ENCODE results near the gene MYO7B. TPM values are rescaled to one million over a fixed set of nuclear protein-coding genes. Genes with fewer than 3 reads are reported as not detected.

The MYO7B gene
- total RNA-seq, 1 donor from 2014 or later = 0.02 TPM

DNA sequence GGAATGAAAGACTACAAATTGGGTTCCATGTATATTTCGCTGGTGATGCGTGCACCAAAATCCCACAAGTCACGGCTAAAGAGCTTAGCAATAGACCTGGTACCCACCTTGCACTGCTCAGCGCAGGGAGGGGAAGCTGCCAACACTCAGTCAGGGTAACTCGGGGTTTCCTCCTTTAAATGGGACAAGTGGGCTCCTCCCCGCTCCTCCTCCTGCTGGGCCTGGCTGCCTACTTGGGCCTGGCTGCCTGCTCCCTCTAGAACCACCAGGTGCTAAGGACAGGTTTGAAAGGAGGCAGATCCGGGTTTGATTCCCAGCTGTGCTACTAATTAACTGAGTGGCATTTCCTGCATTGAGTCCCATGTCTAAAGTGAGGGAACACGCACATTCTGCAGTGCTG lies 23.4 kb downstream of the MYO7B start:
- H3K4me3 Mint-ChIP-seq (ENCODE audit: unreplicated experiment) = no peak overlapping the region
- H3K9me3 Mint-ChIP-seq (ENCODE audit: low read depth) = peaks cover 23% of the 10 kb centered on the region
- TF ChIP-seq, protein P1, sequence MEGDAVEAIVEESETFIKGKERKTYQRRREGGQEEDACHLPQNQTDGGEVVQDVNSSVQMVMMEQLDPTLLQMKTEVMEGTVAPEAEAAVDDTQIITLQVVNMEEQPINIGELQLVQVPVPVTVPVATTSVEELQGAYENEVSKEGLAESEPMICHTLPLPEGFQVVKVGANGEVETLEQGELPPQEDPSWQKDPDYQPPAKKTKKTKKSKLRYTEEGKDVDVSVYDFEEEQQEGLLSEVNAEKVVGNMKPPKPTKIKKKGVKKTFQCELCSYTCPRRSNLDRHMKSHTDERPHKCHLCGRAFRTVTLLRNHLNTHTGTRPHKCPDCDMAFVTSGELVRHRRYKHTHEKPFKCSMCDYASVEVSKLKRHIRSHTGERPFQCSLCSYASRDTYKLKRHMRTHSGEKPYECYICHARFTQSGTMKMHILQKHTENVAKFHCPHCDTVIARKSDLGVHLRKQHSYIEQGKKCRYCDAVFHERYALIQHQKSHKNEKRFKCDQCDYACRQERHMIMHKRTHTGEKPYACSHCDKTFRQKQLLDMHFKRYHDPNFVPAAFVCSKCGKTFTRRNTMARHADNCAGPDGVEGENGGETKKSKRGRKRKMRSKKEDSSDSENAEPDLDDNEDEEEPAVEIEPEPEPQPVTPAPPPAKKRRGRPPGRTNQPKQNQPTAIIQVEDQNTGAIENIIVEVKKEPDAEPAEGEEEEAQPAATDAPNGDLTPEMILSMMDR (IDR thresholded peaks at IDR 0.05) = no peak
- peaks cover 4% of the 10 kb centered on the region for H3K4me1 Mint-ChIP-seq (ENCODE audit: low read depth)
- DNase-seq (ENCODE audit: low spot score) = peak; percentile 54
- peaks cover 11% of the 10 kb centered on the region for H3K36me3 Mint-ChIP-seq (ENCODE audit: low read depth)
- H3K27me3 Mint-ChIP-seq (ENCODE audit: low read depth) = peaks cover 28% of the 10 kb centered on the region
- H3K27ac Mint-ChIP-seq (ENCODE audit: unreplicated experiment) = no peak overlapping the region

- Mint-ChIP-seq H3K36me3 (ENCODE audit: low read depth) (peaks cover 11% of the 10 kb centered on the region), H3K4me3 (ENCODE audit: unreplicated experiment) (no peak overlapping the region), H3K27me3 (ENCODE audit: low read depth) (peaks cover 25% of the 10 kb centered on the region), H3K4me1 (ENCODE audit: low read depth) (peaks cover 4% of the 10 kb centered on the region), H3K27ac (ENCODE audit: unreplicated experiment) (no peak overlapping the region), H3K9me3 (ENCODE audit: low read depth) (peaks cover 23% of the 10 kb centered on the region)
- TF ChIP-seq, protein P1 (IDR thresholded peaks at IDR 0.05) = no peak
- DNase-seq (ENCODE audit: low spot score) = peak; percentile 30
These were observed 24.0 kb downstream of the MYO7B start for GRCh38 chr2:127559454-127559853.

DNA sequence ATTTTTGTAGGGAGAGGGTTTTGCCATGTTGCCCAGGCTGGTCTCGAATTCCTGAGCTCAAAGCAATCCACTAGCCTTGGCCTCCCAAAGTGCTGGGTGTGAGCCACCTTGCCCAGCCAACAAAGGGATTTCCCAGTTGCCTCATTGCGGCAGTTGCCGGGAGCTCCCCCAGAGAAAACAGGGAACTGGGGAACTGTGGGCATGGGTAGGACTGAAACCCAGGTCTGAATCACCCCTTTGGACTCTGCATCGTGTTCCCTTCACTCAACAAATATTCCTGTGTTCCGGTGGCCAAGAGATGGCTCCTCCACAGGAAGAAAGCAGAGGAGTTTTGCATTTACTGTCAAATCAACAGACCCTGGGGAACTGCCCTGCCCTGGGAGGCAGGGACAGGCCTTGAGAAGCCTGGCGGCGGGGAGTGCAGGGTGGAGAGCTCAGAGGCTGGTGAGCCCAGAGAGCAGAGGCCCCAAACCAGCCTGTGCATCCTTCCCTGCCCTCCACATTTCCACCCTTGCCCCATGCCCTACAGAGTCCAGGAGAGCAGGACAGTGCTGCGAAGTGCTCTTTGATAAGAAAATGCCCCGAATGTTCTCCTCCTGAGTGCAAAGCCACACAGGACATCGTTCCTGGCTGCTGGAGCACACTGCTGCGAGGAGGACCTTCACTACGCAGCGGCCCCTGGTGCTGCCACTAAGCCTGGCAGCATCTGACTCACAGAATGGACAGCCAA lies 24.9 kb downstream of the MYO7B start:
- Mint-ChIP-seq H3K27me3 (ENCODE audit: low read depth) (peaks cover 20% of the 10 kb centered on the region), H3K4me3 (ENCODE audit: unreplicated experiment) (no peak overlapping the region), H3K9me3 (ENCODE audit: low read depth) (peaks cover 20% of the 10 kb centered on the region), H3K27ac (ENCODE audit: unreplicated experiment) (no peak overlapping the region), H3K36me3 (ENCODE audit: low read depth) (peaks cover 8% of the 10 kb centered on the region), H3K4me1 (ENCODE audit: low read depth) (peaks cover 4% of the 10 kb centered on the region)
- TF ChIP-seq, protein P1 (IDR thresholded peaks at IDR 0.05) = peak; percentile 39
- DNase-seq (ENCODE audit: low spot score) = peak; percentile 47

DNA sequence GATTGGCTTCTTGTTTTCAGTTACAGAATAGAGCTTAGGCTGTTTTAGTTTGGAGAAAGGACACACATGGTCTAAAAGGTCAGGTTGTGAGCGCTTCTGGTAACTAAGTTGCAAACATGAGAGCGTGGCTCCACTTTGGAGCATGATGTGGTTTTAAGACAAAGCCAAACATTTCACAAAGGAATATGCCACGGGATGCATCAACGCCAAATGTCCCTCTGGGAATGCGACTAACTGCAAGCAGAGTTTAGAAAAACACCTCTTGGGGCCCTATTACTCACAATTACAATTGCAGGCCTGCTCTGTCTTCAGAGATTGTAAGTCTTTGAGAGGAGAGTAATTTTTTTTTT lies 25.4 kb downstream of the MYO7B start:
- Mint-ChIP-seq H3K27ac (ENCODE audit: unreplicated experiment) (no peak overlapping the region), H3K9me3 (ENCODE audit: low read depth) (peaks cover 17% of the 10 kb centered on the region), H3K4me3 (ENCODE audit: unreplicated experiment) (no peak overlapping the region), H3K27me3 (ENCODE audit: low read depth) (peaks cover 14% of the 10 kb centered on the region), H3K36me3 (ENCODE audit: low read depth) (peaks cover 6% of the 10 kb centered on the region), H3K4me1 (ENCODE audit: low read depth) (peaks cover 4% of the 10 kb centered on the region)
- TF ChIP-seq, protein P1 (IDR thresholded peaks at IDR 0.05) = no peak
- DNase-seq (ENCODE audit: low spot score) = no peak

DNA sequence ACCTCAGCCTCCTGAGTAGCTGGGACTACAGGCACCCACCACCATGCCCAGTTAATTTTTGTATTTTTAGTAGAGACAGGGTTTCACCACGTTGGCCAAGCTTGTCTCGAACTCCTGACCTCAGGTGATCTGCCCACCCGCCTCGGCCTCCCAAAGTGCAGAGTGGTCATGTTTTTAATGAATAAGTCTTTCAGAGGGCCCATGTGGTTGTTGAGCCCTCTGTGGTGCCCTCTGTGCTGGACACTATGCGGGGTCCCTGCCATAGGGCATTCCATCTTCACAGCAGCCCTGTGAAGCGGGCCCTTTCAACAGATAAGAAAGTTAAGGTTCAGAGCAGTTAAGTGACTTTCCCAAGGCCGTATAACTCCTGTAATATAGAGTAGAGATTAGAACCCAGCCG lies 25.9 kb downstream of the MYO7B start:
- DNase-seq (ENCODE audit: low spot score) = peak; percentile 60
- peaks cover 6% of the 10 kb centered on the region for H3K36me3 Mint-ChIP-seq (ENCODE audit: low read depth)
- peaks cover 4% of the 10 kb centered on the region for H3K4me1 Mint-ChIP-seq (ENCODE audit: low read depth)
- TF ChIP-seq, protein P1 (IDR thresholded peaks at IDR 0.05) = no peak
- H3K27me3 Mint-ChIP-seq (ENCODE audit: low read depth) = peaks cover 12% of the 10 kb centered on the region
- H3K4me3 Mint-ChIP-seq (ENCODE audit: unreplicated experiment) = no peak overlapping the region
- H3K9me3 Mint-ChIP-seq (ENCODE audit: low read depth) = peaks cover 13% of the 10 kb centered on the region
- no peak overlapping the region for H3K27ac Mint-ChIP-seq (ENCODE audit: unreplicated experiment)

Measured in chondrocyte (in vitro differentiated cells).